Iris pigment epithelial cell (primary cell): ENCODE data around the gene ARMC6.
A peak's percentile ranks its signal among the peaks of the same experiment; 100 is the strongest.

Source experiments
- DNase-seq: peaks from one replicate; pipeline ENCODE4 v3.0.0-alpha.2; 2011; ENCODE audit warnings: low read depth

ARMC6 gene

DNA sequence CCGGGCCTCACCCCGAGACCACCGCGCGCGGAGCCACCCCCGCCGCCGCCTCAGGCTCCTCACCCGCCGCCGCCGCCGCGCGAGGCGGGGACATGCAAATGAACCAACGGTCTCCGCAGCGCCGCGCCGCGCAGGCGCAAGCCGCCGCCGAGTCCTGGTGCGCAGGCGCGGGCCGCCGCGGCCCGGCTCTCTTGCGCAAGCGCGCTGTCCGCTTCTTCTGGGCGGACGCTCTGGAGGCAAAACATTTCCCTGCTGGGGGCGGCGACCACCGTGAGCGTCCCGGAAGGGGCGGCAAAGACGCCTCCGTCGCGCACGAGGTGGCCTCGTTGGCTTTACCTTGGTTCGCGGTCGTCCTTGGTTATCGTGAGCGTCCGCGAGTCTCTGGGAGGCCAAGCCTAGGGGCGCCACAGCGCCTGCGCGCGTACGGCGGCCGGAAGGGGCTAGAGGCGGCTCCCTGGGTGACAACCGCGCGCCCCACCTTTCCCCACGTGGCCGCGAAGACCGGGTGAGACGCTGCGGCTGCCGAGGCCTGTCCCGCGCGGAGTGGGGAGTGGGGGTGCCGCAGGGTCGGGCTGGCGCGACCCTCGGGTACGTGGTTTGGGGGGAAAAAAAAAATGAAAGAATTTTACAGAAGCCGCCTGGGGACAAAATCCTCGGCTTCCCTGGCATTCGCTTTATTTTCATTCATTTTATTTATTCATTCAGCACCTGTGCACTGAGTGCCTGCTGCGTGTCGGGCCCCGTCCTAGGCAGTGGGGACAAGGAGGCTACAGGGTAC is at the start of gene ARMC6, which contains the start of gene SUGP2:
TSS of gene ARMC6 (plus strand) at position 178 of the 778 bp plus-strand sequence. CDS start 607 bp downstream, outside the sequence.
TSS of gene SUGP2 (minus strand) at position 92 of the 778 bp plus-strand sequence. CDS start 2,446 bp downstream, outside the sequence.
- peak; percentile 85 for DNase-seq

- DNase-seq: no peak
Measured at GRCh38 chr19:18984251-18984650, 49.2 kb upstream of the ARMC6 start.

- no peak for DNase-seq
Measured at GRCh38 chr19:18985257-18985656, 48.1 kb upstream of the ARMC6 start.

DNA sequence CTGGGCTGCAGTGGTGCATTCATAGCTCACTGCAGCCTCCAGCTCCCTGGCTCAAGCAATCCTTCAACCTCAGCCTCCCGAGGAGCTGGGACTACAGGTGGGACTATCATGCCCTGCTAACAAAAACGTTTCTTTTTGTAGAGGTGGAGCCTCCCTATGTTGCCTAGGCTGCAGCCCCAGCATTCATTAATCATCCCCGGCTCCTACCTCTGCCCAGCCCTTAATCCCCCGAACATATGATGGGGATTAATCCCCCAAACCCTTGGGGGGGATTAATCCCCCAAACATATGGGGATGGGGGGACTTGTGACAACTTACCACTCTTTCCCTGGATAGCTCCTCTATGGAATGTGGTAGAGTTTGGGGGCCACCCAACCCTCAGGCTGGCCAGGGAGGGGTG is 45.9 kb upstream of the ARMC6 start:
- DNase-seq: no peak

GRCh38 chr19:18989316-18989715 is 44.1 kb upstream of the ARMC6 start:
- DNase-seq: no peak

DNA sequence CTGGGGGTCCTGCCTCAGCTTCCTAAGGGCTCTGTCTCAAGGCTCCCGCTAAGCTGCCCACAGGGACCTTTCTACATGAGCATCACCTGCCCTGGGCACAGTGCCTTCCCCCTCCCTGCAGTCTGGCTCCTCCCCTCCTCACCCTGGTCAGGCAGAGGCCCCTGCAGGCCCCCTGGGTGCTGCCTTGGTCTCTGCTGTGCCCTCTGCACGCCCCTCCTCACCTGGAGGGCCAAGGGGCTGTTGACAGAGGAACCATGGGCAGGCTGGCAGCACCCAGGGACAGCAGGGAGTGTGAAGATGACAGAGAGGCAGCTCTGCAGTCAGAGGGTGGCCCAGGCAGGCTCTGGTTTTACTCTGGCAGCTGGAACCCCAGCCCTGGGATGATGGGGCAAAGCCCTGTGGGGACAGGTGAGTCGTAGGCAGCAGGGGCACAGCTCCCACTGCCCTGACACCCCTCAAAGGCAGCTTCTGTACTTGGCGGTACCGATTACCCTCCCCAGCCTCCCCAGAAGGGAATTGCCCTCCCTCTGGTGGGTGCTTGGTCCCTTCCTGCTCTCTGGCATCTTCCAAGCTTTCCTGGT is 43.2 kb upstream of the ARMC6 start:
- no peak for DNase-seq

GRCh38 chr19:18991006-18991405 is 42.4 kb upstream of the ARMC6 start:
- DNase-seq: no peak

DNA sequence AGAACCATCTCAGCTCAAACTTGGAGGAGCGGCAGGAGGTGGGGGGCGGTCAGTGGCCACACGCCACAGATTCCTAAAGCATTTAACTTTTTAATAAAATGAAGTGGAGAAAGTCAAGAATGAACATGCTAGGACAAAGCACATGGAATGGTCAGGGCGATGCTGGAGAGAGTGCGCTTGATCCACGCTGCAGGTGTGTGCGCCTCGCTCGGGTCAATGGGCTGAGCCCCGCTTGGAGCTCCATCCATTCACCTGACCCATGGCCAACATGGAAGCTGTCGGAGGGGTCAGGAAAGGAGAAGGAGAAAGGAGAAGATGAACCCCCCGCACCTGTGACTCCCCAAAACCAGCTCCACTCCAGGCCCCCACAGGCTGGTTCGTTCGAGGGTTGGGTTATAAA is 41.9 kb upstream of the ARMC6 start:
- DNase-seq: no peak

DNA sequence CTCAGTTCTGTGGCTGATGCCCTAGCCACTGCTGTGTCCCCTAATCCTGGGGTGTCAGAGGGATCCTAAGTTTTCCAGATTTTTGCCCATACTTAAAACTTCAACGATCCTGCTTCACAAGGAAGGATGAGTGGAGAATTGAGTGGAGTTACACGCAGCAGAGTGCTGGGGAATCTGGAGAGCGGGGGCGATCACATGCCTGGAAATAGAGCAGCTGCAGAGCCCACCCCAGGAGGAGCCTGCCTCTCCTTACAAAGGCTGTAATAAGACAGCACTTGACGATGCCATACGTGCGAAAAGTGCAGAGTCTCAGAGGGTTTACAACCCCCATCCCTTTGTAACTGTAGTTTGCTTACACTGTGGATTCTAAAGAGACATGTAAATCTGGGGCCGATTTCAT is 40.7 kb upstream of the ARMC6 start:
- DNase-seq: no peak

GRCh38 chr19:18993115-18993514 is 40.3 kb upstream of the ARMC6 start:
- no peak for DNase-seq

GRCh38 chr19:18995804-18996241 is 37.6 kb upstream of the ARMC6 start:
- DNase-seq: peak; percentile 88

DNA sequence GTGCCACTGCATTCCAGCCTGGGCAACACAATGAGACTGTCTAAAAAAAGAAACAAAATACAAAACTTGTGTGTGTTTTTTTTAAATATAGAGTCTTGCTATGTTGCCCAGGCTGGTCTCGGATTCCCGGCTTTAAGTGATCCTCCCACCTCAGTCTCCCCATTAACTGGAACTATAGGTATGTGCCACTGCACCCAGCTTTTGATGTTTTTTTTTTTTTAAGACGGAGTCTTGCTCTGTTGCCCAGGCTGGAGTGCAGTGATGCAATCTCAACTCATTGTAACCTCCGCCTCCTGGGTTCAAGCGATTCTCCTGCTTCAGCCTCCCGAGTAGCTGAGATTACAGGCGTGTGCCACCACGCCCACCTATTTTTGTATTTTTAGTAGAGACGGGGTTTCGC is 37.1 kb upstream of the ARMC6 start:
- DNase-seq: no peak

- no peak for DNase-seq
Measured at GRCh38 chr19:18996796-18997394, 36.5 kb upstream of the ARMC6 start.

GRCh38 chr19:18998276-18998675 is 35.1 kb upstream of the ARMC6 start:
- no peak for DNase-seq

- peak; percentile 51 for DNase-seq
Measured at GRCh38 chr19:18999016-18999758, 34.2 kb upstream of the ARMC6 start.

DNA sequence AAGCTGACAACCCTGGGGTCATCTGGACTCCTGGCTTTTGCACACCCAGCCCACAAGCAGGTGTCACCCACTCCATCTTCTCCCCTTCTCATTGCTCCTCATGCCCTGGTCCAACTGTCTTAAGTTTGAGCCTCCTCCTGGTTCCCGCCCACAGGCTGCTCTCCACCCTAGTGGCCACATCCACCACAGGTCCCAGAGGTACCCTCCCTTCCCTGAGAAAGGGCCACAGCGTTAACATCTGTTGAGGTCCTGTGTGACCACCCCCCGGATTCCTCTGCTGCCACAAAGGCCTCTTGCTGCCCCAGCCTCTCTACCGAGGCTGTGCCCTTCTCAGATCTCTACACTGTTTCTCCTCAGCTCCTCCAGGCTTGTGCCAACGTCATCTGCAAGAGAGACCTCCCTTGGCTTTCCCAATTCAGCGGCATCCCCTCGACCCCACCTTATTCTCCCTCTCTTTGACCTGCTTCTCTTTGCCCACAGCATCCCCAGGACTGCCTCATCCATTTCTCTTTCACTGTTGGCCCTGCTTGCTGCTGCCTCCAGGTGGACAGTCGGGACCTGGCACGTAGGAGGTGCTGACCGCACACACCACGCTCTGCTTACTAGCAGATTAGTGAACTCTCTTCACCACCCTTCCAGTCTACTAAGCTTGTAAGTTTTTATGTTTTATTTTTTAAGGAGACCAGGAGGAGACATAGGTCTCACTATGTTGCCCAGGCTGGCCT is 33.3 kb upstream of the ARMC6 start:
- peak; percentile 34 for DNase-seq

GRCh38 chr19:19004144-19004543 is 29.3 kb upstream of the ARMC6 start:
- no peak for DNase-seq

GRCh38 chr19:19006213-19006612 is 27.2 kb upstream of the ARMC6 start:
- peak; percentile 8 for DNase-seq

DNA sequence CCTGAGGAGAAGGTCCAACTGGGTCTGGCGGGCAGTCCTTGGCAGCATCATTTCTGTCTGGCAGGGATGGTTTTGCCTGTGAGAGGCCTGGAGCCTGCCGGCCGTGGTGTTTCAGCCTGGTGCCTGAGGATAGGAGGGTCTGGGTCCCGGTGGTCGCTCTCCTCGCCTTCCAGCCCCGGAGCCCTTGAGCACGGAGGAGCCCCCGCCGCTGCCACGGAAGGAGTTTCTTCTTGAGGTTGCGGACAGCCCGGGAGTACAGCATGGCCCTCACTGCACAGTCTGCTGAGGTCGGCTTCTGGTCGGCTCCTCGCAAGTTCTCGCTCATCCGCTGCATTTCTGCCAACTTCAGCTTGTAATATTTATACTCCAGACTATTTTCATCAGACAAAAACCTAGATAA is 23.5 kb upstream of the ARMC6 start:
- no peak for DNase-seq

GRCh38 chr19:19010551-19010950 is 22.9 kb upstream of the ARMC6 start:
- DNase-seq: no peak

DNA sequence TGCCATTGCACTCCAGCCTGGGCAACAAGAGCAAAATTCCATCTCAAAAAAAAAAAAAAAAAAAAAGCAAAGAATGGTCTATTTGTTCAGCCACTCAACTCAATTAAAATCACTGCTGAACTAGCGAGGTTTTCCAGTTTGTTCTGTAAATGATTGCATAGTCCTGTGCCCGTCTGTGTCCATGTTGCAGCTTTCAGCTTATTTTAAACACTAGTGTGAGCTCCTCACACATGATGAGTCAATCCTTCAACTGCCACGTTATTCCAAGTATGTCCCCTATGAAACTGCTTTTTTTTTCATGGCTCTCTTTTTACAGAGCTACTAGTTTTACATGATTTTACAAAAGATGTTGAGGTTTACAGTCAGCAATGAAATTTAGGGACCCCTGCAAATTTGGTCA is 12.3 kb upstream of the ARMC6 start:
- peak; percentile 82 for DNase-seq
